Measurements from ENCODE around the gene ZMYND15. TPM values are rescaled to one million over a fixed set of nuclear protein-coding genes. Genes with fewer than 3 reads are reported as not detected.
A peak's percentile ranks its signal among the peaks of the same experiment; 100 is the strongest.

ZMYND15 gene
- polyA plus RNA-seq, 2 of the 4 experiments (the other 2 are of a cell fraction) = 0.16 to 0.19 TPM

GRCh38 chr17:4706121-4706520, 33.5 kb upstream of the ZMYND15 start:
- Histone ChIP-seq H3K4me2 (no peak overlapping the region), H3K9me3 (no peaks in the 10 kb centered on the region), H3K27ac (no peak overlapping the region), H3K4me1 (peaks cover 33% of the 10 kb centered on the region), H3K4me3 (no peak overlapping the region)
- TF ChIP-seq HOXB5 (CRISPR knock-in tag; IDR thresholded peaks at IDR 0.05) (no peak), CEBPB (IDR thresholded peaks at IDR 0.05) (no peak), RAD21 (conservative IDR thresholded peaks at IDR 0.05 in 1 of 2, IDR thresholded peaks at IDR 0.05 in 1 of 2) (no peak), TP53 (CRISPR knock-in tag; IDR thresholded peaks at IDR 0.05) (no peak), BCL3 (IDR thresholded peaks at IDR 0.05) (no peak)
- DNase-seq (ENCODE audit: low read depth in 1 of 2, low spot score in 1 of 2) (no peak), FAIRE-seq (no peak), ATAC-seq (no peak)
- ChIA-PET POLR2A (no interaction called here), CTCF (interaction anchor here (0.6 to 6.8 kb wide), 7 partner anchors 13 to 184 kb away, joined by 3 to 69 read pairs (median 4); no protein-coding TSS in a partner anchor)
- 88% methylated on average over 7 of the region's 7 CpGs for WGBS (ENCODE audit: missing lambda C conversion rate)

- no peak overlapping the region for H3K27ac ChIP-seq
- POLR2A ChIA-PET = interaction anchor here (2.3 kb wide), 1 partner anchor 232 kb away, joined by 7 read pairs; the partner anchor contains the start of genes RNF167 and SLC25A11
- DNase-seq (ENCODE audit: low read depth in 1 of 2, low spot score in 1 of 2) (peak in 1 of 2 experiments; percentile 60), ATAC-seq (no peak), FAIRE-seq (no peak)
- peaks cover 29% of the 10 kb centered on the region for H3K4me1 ChIP-seq
- WGBS (ENCODE audit: missing lambda C conversion rate) = 77% methylated on average over 8 of the region's 8 CpGs
- no peak overlapping the region for H3K4me3 ChIP-seq
- TF ChIP-seq MAFK (IDR thresholded peaks at IDR 0.05; ENCODE audit: partially characterized antibody) (peak; percentile 47), EHMT2 (IDR thresholded peaks at IDR 0.05; ENCODE audit: low read depth) (no peak)
- H3K4me2 ChIP-seq = no peak overlapping the region
- H3K9me3 ChIP-seq = no peaks in the 10 kb centered on the region
- CTCF ChIA-PET = interaction anchor here (0.8 to 9.1 kb wide), 10 partner anchors 7 to 194 kb away, joined by 3 to 108 read pairs (median 34); partner anchors contain the start of genes CHRNE, GLTPD2, MED11 and VMO1
Measured at GRCh38 chr17:4708436-4708835, 31.2 kb upstream of the ZMYND15 start.

- ATAC-seq (peak; percentile 91), FAIRE-seq (peak; percentile 99), DNase-seq (ENCODE audit: low read depth in 1 of 2, low spot score in 1 of 2) (peak; percentile 99 to 100)
- H3K27ac ChIP-seq = peak within 1 kb of the TSS; percentile 94
- peak within 1 kb of the TSS; percentile 99 for H3K4me2 ChIP-seq
- peaks cover 27% of the 10 kb centered on the region for H3K4me1 ChIP-seq
- under 1% methylated on average over 32 of the region's 67 CpGs for WGBS (ENCODE audit: missing lambda C conversion rate)
- CTCF ChIA-PET = interaction anchor here (0.6 to 9.1 kb wide), 47 partner anchors 9 to 1716 kb away, joined by 3 to 108 read pairs (median 5); partner anchors contain the start of genes C17orf107, CHRNE, CXCL16 and GLTPD2
- peak within 1 kb of the TSS; percentile 83 for H3K4me3 ChIP-seq
- POLR2A ChIA-PET = interaction anchor here (0.6 to 2.3 kb wide), 11 partner anchors 9 to 257 kb away, joined by 3 to 25 read pairs (median 7); partner anchors contain the start of genes MED11, PFN1, PSMB6 and RNF167
- H3K9me3 ChIP-seq = no peaks in the 10 kb centered on the region
- TF ChIP-seq CTCF (IDR thresholded peaks at IDR 0.05) (peak; percentile 88), PHF8 (IDR thresholded peaks at IDR 0.05; ENCODE audit: borderline replicate concordance, low read depth) (no peak; the same call in 1 of the 2 replicates), EHMT2 (IDR thresholded peaks at IDR 0.05; ENCODE audit: low read depth) (no peak), MYC (IDR thresholded peaks at IDR 0.05; ENCODE audit: borderline replicate concordance, low read length) (no peak; the same call in 1 of the 2 replicates), ZSCAN20 (CRISPR knock-in tag; IDR thresholded peaks at IDR 0.05) (no peak), MAFK (IDR thresholded peaks at IDR 0.05; ENCODE audit: partially characterized antibody) (no peak), CHD4 (IDR thresholded peaks at IDR 0.05; ENCODE audit: borderline replicate concordance) (no peak), RNF2 (IDR thresholded peaks at IDR 0.05; ENCODE audit: borderline replicate concordance, low read depth) (no peak), CEBPB (IDR thresholded peaks at IDR 0.05) (no peak), CBX8 (IDR thresholded peaks at IDR 0.05) (no peak), BHLHE40 (IDR thresholded peaks at IDR 0.05; ENCODE audit: low read depth, low read length) (peak; percentile 72), CBX2 (IDR thresholded peaks at IDR 0.05; ENCODE audit: borderline replicate concordance, low read depth) (no peak), REST (IDR thresholded peaks at IDR 0.05) (no peak), CHD2 (IDR thresholded peaks at IDR 0.05; ENCODE audit: low read length, partially characterized antibody) (no peak), USF2 (IDR thresholded peaks at IDR 0.05) (peak; percentile 70), GATA3 (IDR thresholded peaks at IDR 0.05; ENCODE audit: borderline replicate concordance) (no peak; the same call in 1 of the 2 replicates), HEYL (CRISPR knock-in tag; IDR thresholded peaks at IDR 0.05) (no peak), FOSL2 (IDR thresholded peaks at IDR 0.05) (no peak), FOSL2 (CRISPR knock-in tag; IDR thresholded peaks at IDR 0.05) (peak; percentile 48)
Measured at GRCh38 chr17:4709794-4710692, 29.6 kb upstream of the ZMYND15 start, which contains the start of gene ARRB2. ARRB2 (plus strand) TSS chr17:4710632; CDS start chr17:4710722, 90 bp downstream.

All from A549 (cell line).